Measurements from ENCODE around the gene DOCK1. TPM values are rescaled to one million over a fixed set of nuclear protein-coding genes. Genes with fewer than 3 reads are reported as not detected.

The DOCK1 gene
- total RNA-seq, 1 donor: 99.7 TPM

DNA sequence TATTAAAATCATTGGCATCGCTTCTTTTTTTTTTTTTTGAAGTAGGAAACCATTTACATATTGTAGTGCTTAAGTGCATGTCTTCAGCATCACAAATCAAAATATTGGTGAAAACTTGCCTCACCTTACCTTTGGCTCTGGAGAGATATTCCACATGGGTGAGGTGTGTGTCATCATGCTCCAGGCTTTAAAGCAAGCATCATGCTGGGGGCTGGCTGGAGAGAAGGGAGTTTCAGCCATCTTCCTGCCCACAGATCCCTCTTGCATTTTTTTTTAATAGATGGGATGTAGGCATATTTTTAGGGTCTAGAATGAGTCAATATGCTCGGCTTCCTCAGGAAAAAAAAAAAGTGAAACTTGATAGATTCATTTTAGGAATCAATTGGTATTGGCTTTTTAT lies 293.5 kb downstream of the DOCK1 start:
- no peak for TF ChIP-seq CTCF (IDR thresholded peaks at IDR 0.05; ENCODE audit: insufficient read depth, low read depth, low read length)
- no peak for DNase-seq (ENCODE audit: low read depth)
- H3K4me3 ChIP-seq (ENCODE audit: low read depth, low read length): no peak overlapping the region

- no peak overlapping the region for H3K4me3 ChIP-seq (ENCODE audit: low read depth, low read length)
- TF ChIP-seq CTCF (IDR thresholded peaks at IDR 0.05; ENCODE audit: insufficient read depth, low read depth, low read length): no peak
- DNase-seq (ENCODE audit: low read depth): no peak
Observed at GRCh38 chr10:127200646-127201045, 295.4 kb downstream of the DOCK1 start.

DNA sequence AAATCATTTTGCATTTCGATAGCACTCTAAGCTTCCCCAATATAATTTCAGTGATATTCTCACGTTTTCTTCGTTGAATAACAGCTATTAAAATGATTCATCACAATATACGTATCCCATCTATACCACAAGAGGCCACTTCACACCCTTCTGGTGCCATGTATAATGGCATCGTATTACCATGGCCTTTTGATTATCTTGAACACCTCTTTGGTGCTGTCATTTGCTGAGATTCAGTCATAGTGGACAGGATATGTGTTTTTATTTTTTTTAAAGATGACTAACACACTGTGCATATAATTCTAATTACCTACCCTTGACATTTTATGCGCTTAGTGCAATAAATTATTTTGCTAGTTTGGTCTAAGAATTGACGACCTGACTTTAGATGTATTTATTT lies 297.8 kb downstream of the DOCK1 start:
- no peak for TF ChIP-seq CTCF (IDR thresholded peaks at IDR 0.05; ENCODE audit: insufficient read depth, low read depth, low read length)
- no peak overlapping the region for H3K4me3 ChIP-seq (ENCODE audit: low read depth, low read length)
- DNase-seq (ENCODE audit: low read depth): no peak

DNA sequence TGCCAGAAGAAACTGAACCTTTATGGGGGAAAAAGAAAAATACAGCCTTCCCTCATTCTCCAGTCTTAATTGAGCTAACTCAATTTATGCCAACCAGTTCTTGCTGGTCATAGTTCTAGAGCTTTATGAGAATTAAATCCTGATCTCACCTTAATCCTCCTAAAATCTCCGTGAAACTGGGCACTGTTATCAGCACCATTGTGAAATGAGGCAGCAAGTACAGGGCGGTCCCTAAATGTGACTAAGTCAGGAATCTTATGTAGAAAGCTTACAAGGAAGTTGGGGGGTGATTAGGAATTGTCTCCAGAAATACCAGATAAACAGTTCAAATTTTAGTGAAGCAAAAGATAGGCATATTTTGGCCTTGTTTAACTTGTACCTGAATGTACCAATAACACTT lies 301.9 kb downstream of the DOCK1 start:
- DNase-seq (ENCODE audit: low read depth): peak; percentile 15
- TF ChIP-seq CTCF (IDR thresholded peaks at IDR 0.05; ENCODE audit: insufficient read depth, low read depth, low read length): no peak
- no peak overlapping the region for H3K4me3 ChIP-seq (ENCODE audit: low read depth, low read length)

DNA sequence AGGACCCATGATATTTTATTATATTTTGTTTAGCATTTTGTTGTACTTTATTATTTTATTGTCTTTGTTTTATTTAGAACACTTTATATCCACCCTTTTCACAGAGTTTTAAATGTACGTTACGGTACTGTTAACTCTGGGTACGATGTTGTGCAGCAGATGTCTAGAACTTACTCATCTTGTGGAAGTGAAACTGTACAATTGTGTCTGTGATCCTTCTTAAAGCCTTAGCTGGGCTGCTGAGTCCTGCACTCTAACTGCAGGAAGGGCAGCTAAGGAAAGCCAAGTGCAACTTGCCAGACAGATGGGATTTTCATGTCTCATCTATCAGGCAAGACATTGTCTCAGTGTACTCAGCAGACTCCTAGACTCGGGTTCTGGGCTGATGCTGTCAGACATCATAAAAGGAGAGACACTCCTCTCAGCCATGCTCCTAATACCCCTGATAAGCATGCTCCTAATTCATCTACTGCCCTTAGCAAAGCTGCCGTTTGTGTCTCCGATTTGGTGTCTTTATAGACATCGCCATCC lies 305.8 kb downstream of the DOCK1 start:
- TF ChIP-seq CTCF (IDR thresholded peaks at IDR 0.05; ENCODE audit: insufficient read depth, low read depth, low read length): no peak
- no peak overlapping the region for H3K4me3 ChIP-seq (ENCODE audit: low read depth, low read length)
- DNase-seq (ENCODE audit: low read depth): no peak

DNA sequence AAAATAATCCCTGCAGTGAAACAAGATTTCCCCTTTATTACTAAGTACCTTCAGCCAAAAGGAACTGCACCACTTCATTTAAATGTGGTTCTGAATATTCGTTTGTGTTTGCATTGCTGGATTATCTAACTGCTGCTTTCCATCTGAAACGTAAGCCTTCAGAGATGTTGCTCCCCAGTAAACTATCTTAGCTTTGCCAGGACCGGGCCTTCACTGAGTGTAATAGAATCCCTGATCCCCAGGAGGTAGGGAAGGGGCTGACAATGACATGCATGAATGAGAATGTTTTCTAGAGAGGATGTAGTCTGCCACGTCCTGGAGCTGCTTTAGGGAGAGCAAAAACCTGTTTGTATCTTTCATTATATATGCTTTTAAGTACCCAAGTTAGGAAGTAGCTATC lies 310.6 kb downstream of the DOCK1 start:
- TF ChIP-seq CTCF (IDR thresholded peaks at IDR 0.05; ENCODE audit: insufficient read depth, low read depth, low read length): no peak
- DNase-seq (ENCODE audit: low read depth): no peak

GRCh38 chr10:127216274-127216673 lies 311.0 kb downstream of the DOCK1 start:
- no peak overlapping the region for H3K4me3 ChIP-seq (ENCODE audit: low read depth, low read length)
- TF ChIP-seq CTCF (IDR thresholded peaks at IDR 0.05; ENCODE audit: insufficient read depth, low read depth, low read length): no peak
- DNase-seq (ENCODE audit: low read depth): no peak

More for the DNA sequence above, 310.6 kb downstream of the DOCK1 start:
- H3K4me3 ChIP-seq (ENCODE audit: low read depth, low read length): no peak overlapping the region

All from fibroblast of villous mesenchyme (primary cell).